ENCODE data around the gene MRGPRE. TPM values are rescaled to one million over a fixed set of nuclear protein-coding genes. Genes with fewer than 3 reads are reported as not detected.

The MRGPRE gene
- total RNA-seq, 4 donors from 2014 or later: 0.50 TPM; not detected in 3

DNA sequence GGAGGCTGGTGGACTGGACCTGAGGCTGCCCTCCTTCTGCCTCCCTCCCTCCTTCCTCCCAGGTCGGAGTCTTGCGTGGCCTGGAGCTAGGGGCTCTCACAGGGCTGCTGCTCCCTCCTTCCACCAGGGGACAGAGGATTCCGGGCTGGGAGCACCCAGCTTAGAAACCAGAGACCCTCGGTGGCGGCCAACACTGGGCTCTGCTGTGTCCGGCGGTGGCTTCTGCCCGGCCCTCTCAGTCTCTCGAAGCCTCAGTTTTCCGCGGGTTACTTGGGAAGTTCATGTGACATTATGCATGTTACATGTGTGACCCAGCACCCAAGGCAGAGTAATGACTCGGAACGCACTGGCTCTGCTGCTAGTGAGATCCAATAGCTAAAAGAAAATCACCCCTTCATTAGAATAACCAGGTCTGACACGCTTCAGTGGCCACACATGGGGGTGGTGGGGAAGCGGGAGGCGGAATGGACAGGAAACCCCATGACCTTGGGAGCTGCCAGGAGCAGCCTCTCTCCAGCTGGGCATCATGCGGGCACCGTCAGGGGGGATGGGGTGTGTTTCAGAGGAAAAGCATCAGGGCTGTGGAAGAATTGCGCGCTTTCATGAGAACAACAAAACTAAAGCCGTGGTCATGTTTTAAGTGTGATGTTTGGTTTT lies 7.7 kb downstream of the MRGPRE start:
- intact Hi-C loops (cut with DNase I): no loop called here
- H3K27me3 ChIP-seq: peaks cover 0 to 80% (median 0%) of the 10 kb centered on the region in 4 donors
- H3K9me3 ChIP-seq: no peaks in the 10 kb centered on the region
- H3K4me3 ChIP-seq: no peak overlapping the region
- no peak for DNase-seq
- TF ChIP-seq CTCF (IDR thresholded peaks at IDR 0.05): no peak
- TF ChIP-seq POLR2A (IDR thresholded peaks at IDR 0.05): no peak
- 72 to 74% methylated on average over 14 to 18 of the region's 21 CpGs for WGBS, 2 donors
- peaks cover 0 to 7% (median 0%) of the 10 kb centered on the region in 3 donors for H3K4me1 ChIP-seq
- H3K36me3 ChIP-seq: no peaks in the 10 kb centered on the region
- H3K27ac ChIP-seq: no peak overlapping the region

GRCh38 chr11:3223932-3224381 lies 8.3 kb downstream of the MRGPRE start:
- Histone ChIP-seq H3K4me1 (peaks cover 0 to 7% (median 0%) of the 10 kb centered on the region in 3 donors), H3K9me3 (no peaks in the 10 kb centered on the region), H3K4me3 (no peak overlapping the region), H3K27ac (no peak overlapping the region), H3K36me3 (no peaks in the 10 kb centered on the region), H3K27me3 (peaks cover 0 to 82% (median 0%) of the 10 kb centered on the region in 4 donors)
- TF ChIP-seq CTCF (IDR thresholded peaks at IDR 0.05) (no peak), POLR2A (IDR thresholded peaks at IDR 0.05) (no peak)
- WGBS, 2 donors: 39 to 66% methylated on average over 4 of the region's 4 CpGs
- no peak for DNase-seq
- intact Hi-C loops (cut with DNase I): no loop called here

DNA sequence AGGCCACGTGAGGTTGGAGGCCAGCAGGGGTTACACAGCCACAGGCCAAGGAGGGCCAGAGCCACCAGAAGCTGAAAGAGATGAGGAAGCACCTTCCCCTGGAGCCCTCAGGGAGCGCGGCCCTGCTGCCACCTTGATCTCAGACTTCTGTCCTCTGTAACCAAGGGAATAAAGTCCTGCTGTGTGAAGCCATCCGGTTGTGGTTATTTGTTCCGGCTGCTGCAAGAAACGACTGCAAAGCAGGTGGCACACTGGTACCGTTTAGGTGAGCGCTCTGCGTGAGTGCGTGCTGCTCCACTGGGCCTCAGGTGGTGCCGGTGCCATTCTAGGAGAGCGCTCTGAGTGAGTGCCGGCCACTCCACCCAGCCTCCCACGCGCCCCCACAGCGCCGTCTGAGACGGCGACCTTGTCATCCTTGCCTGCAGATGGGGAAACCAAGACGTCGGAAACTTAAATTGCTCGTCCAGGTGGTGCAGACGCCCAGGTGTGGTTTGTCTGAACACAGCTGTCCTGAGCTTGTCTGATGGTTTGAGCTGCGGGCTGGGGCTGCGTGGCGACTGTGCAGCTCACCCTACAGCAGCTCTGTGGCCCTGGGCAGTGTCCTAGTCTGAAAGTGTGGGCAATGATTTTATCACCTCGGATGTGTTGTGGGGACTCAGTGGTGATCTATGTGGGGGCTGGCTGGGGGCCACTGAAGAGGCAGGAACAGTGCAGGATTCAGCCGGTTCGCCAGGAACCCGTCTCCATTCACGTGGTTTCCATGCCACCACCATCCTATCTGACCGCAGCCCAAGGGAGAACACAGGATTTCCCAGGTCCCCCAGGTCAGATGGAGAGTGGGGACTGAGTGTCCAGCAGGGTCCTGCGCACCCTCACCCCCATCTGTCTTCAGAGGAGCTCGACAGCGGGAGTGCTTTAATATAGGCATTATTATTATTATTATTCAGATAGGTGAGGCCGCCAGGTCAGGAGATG lies 9.0 kb downstream of the MRGPRE start:
- 78 to 81% methylated on average over 17 to 31 of the region's 36 CpGs for WGBS, 2 donors
- H3K27ac ChIP-seq: no peak overlapping the region
- no peaks in the 10 kb centered on the region for H3K36me3 ChIP-seq
- H3K4me1 ChIP-seq: peaks cover 0 to 7% (median 0%) of the 10 kb centered on the region in 3 donors
- no peak for DNase-seq
- no peaks in the 10 kb centered on the region for H3K9me3 ChIP-seq
- intact Hi-C loops (cut with DNase I): no loop called here
- no peak overlapping the region for H3K4me3 ChIP-seq
- no peak for TF ChIP-seq POLR2A (IDR thresholded peaks at IDR 0.05)
- TF ChIP-seq CTCF (IDR thresholded peaks at IDR 0.05): no peak
- peaks cover 0 to 82% (median 0%) of the 10 kb centered on the region in 4 donors for H3K27me3 ChIP-seq

- peaks cover 0 to 9% (median 0%) of the 10 kb centered on the region in 3 donors for H3K4me1 ChIP-seq
- H3K27ac ChIP-seq: no peak overlapping the region
- TF ChIP-seq CTCF (IDR thresholded peaks at IDR 0.05) (no peak), POLR2A (IDR thresholded peaks at IDR 0.05) (no peak)
- no peak overlapping the region for H3K4me3 ChIP-seq
- WGBS, 2 donors: 56 to 70% methylated on average over 6 to 11 of the region's 37 CpGs
- DNase-seq: no peak
- H3K36me3 ChIP-seq: no peaks in the 10 kb centered on the region
- H3K9me3 ChIP-seq: no peaks in the 10 kb centered on the region
- peaks cover 0 to 87% (median 0%) of the 10 kb centered on the region in 4 donors for H3K27me3 ChIP-seq
- intact Hi-C loops (cut with DNase I): no loop called here
These were observed 10.0 kb downstream of the MRGPRE start for GRCh38 chr11:3222003-3222855.

Data from esophagus squamous epithelium (tissue), 5 donors.